GM18867 (cell line): Measurements from ENCODE around the gene AGFG1.
A peak's percentile ranks its signal among the peaks of the same experiment; 100 is the strongest.

ENCODE experiments used
- ATAC-seq: cut with Tn5 transposase; IDR thresholded peaks from one replicate; pipeline ENCODE4 v1.9.1; 2021; ENCODE audit warnings: mild to moderate bottlenecking, moderate library complexity; ENCODE audit not compliant: unreplicated experiment

The AGFG1 gene

DNA sequence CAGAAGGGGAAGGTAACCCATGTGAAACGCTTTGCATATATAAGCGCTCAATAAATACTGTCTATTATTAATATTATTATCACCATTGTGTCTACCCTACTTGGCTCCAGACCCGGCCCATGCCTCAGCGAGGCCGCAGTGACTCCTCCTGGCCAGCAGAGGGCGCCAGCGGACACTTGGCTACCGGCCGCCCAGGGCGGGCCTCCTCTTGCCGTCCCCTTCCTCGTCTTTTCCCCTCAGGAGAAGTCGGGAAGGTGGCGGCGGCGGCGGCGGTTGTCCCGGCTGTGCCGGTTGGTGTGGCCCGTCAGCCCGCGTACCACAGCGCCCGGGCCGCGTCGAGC lies at the start of gene AGFG1:
TSS of gene AGFG1 (plus strand) at position 233 of the 341 bp plus-strand sequence. CDS start 266 bp downstream, outside the sequence.
- ATAC-seq: peak; percentile 90

- ATAC-seq: no peak
Measured at GRCh38 chr2:227423656-227424499, 48.1 kb upstream of the AGFG1 start.

DNA sequence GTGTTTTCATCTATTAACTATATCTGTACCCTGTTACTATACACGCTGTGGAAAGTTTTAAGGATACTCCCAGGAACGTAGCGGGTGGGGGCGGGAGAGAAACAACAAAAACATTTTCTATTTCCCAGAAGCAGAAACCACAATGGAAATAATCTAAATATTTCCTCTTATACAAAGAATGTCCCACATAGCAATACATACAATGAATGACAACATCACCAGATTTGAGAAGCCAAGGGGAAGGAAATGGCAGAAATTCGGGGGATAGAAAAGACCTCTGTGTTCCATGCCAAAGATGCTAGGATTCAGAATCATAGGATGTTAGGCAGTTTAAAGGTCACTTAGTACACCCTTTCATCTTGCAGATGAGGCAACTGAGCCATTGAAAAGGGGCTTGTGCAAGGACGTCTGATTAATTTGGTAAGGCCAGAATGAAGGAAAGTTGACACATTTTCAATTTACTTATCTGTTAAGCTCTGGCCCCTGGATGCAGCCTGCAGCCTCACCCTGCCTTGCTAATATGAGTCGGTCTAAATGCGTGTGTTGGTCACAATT lies 43.1 kb upstream of the AGFG1 start:
- ATAC-seq: no peak

DNA sequence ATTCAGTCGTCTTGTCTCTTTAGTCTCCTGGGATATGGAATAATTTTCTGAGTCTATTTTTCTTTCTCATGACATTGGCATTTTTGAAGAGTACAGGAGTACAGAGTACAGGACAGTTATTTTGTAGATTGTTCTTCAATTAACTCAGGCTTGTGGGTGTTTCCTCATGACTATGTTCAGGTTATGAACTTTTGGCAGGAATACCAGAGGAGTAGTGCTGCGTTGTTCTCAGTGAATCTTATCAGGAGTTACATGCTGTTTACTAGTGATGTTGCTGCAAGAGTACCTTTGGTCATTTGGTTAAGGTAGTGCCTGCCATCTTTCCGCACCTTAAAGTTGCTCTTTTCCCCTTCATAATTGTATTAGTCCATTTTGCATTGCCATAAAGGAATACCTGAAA lies 41.3 kb upstream of the AGFG1 start:
- ATAC-seq: no peak

GRCh38 chr2:227433171-227433570 lies 38.8 kb upstream of the AGFG1 start:
- ATAC-seq: no peak

- ATAC-seq: no peak
Measured at GRCh38 chr2:227436436-227437174, 35.4 kb upstream of the AGFG1 start.

GRCh38 chr2:227439214-227439613 lies 32.7 kb upstream of the AGFG1 start:
- no peak for ATAC-seq

- ATAC-seq: no peak
Measured at GRCh38 chr2:227442639-227443038, 29.3 kb upstream of the AGFG1 start.

DNA sequence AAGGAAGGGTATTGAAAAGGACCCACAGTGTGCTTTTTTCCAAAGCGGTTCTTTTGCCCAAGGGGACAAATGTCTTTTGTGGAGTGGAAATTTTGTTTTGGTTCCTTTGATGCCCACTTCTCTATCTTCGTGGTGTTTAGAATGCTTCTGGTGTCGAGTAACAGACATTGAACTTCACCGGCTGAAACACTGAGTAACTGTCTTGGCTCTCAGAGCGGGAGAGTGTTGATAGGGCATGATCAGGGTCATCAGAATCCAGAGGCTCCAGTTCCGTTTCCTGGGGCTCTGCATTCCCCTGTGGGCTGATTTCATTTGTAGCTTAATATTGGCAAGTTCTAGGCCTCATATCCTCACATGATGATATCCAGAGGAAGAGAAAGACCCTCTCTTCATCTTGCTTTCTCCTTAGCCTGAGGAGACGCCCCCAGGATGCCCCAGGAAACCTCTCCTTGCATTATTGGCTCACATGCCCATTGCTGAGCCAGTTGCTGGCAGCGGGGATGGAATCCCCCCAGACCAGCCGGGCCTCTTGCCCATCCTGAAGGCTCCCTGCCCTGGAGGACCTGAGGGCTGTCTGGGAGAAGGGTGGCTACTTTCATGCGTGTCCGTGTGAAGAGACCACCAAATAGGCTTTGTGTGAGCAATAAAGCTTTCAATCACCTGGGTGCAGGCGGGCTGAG lies 27.9 kb upstream of the AGFG1 start:
- no peak for ATAC-seq

GRCh38 chr2:227447606-227448005 lies 24.4 kb upstream of the AGFG1 start:
- no peak for ATAC-seq

DNA sequence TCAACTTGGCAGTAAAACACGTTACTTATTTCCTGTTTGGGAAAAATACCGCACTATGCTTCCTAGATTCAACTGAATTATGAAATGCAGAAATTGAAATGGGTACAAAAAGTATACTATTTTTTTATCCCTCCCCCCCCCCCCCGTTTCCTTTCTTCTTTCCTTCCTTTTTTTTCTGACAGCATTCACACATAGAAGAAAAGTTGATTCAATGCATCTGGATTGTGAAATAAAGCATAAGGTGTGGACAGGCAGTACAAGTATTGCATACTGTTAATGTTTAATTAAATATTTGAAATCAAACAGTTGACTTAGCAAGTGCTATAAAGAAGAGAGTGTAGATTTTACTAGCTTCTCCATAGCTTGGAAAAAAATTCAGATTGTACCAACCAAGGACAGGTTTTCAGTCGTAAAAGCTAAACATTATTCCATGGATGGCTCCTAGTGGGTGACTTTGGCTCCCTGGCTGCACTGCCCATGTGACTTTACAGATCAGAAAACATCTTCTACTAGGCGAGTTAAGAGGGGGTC lies 21.6 kb upstream of the AGFG1 start:
- no peak for ATAC-seq

DNA sequence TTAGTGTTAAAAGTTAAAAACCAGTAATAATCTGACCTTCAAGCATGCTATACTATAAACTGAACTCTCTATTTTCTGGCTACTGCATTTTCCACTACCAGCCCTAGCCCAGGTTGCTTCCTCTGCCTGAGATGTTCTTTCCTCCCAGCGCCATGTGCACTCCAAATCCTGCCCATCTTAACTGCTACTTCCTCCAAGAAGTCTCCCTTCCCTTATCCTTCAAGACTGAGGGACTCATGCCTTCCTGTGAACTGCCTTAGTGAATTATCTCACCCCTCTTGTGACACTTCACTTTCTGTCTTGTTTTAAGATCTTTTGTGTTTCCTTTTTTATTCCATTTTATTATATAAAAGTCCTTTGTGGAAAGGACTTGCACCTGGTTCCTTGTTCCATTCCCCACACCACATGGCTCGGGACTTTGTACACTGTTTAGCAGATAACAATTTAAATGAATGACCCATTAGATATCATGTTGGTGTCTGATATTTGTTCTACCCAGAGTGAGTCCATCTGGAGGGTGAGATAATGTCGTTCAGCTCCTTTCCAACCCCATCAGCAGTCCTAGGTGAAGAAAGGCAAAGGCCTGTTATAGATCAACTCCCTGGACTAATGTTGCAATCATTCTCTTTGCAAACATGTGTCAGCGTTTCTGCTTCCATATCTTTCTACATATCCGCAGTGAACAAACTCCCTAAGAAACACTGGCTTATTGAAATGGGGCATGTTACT lies 20.9 kb upstream of the AGFG1 start:
- no peak for ATAC-seq

DNA sequence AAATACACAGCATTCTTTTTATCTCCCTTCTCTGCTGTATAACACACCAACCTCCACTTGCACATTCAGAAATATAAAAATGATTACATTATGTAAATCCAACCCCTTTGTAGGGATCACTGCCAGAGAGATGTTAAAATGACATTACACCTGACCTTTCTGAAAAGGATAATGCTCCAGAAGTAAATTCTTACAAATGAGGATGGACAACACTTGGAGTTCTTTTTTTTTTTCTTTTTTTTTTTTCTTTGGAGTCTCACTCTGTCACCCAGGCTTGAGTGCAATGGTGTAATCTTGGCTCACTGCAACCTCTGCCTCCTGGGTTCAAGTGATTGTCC lies 20.3 kb upstream of the AGFG1 start:
- no peak for ATAC-seq

DNA sequence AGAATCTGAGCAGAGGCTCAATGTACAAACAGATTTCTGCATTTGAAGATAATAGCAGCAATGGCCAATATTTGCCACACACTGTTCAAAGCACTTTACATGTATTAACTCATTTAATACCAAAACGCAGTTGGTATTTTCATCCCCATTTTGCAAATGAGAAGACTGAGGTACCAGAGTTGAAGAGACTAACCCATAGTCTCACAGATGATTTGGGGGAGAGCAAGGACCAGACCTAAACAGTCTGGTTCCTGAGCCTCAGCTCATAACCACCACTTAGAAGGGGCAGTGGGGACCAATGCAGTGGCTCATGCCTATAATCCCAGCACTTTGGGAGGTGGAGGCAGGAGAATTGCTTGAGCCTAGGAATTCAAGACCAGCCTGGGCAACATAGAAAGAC lies 18.1 kb upstream of the AGFG1 start:
- no peak for ATAC-seq

GRCh38 chr2:227454323-227454860 lies 17.6 kb upstream of the AGFG1 start:
- no peak for ATAC-seq

DNA sequence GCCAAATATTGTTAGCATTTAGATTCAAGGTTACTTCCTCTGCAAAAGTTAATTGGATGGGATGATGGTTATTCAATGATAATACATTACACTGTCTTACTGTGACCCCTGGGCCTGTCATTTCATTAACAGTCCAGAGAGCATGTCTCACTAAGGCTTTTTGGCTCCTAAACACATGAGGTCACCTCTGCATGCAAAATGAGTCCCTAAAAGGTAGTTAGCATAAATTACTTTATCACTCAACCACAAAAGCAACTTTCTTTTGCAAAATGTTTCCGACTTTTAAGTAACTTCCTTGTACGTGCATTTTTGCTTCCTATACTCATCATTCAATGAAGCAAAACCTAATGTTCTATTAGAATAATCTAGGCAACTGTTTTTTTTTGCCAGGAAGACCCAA lies 16.8 kb upstream of the AGFG1 start:
- ATAC-seq: peak; percentile 37

GRCh38 chr2:227456102-227456501 lies 15.9 kb upstream of the AGFG1 start:
- no peak for ATAC-seq

DNA sequence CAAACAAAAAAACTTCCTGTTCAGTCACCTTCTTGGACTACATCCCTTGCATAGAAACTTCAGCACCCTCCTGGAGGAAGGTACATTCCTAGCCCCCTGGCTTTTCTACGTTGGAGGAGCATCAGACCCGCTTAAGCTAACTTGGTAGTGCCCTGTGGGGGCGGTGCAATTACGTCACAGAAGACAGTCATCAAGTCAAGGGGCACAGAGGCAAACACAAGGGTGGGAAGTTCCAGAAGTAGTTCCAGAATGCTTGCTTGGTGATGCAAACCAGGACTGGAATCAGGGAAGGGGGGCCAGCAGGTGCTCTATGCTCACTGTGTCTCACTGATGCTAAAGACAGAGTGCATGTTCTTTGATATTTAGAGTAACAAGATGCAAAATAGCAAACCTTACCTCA lies 15.2 kb upstream of the AGFG1 start:
- ATAC-seq: no peak

- ATAC-seq: peak; percentile 45
Measured at GRCh38 chr2:227460070-227460485, 11.9 kb upstream of the AGFG1 start.

DNA sequence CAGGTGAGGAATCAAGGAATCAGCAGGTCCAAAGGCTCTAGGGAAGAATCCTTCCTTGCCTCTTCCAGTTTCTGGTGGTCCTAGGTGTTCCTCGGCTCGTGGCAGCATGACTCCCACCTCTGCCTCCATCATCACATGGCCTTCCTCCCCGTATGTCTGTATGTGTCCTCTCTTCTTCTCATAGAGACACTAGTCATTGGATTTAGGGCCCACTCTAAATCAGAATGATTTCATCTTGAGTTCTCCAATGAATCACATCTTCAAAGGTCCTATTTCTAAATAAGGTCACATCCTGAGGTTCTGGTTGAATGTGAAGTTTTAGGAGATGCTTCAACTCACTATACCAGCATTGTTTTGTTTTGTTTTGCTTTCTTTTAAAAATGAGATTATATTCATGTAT lies 11.1 kb upstream of the AGFG1 start:
- ATAC-seq: no peak
